GM21529 (cell line): ENCODE measurements around the gene C1QA.
"Not testable (repeated sequence)": the region's sequence is repeated elsewhere in the genome, so short reads cannot be mapped to it uniquely, and the experiment has no call there.

Experiments used
- ATAC-seq: cut with Tn5 transposase; IDR thresholded peaks from one replicate; pipeline ENCODE4 v1.9.1; 2021; ENCODE audit not compliant: unreplicated experiment

The C1QA gene

DNA sequence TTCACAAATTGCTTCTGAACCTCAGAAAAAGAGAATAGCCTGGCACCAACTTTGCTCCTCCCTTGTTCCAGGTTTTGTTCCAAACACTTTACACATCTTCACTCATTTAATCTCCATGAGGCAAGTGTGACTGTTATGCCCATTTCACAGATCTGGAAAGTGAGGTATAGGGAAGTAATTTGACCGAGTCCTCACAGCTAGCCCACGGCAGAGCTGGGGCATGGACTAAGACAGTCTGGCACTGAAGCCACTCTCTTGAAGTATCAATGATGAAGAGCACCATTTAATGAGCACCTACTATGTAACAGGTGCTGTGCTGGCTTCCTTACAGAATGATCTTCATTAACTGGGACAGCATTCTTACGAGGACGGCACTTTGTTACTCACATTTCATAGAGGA lies 35.6 kb downstream of the C1QA start:
- ATAC-seq = no peak

DNA sequence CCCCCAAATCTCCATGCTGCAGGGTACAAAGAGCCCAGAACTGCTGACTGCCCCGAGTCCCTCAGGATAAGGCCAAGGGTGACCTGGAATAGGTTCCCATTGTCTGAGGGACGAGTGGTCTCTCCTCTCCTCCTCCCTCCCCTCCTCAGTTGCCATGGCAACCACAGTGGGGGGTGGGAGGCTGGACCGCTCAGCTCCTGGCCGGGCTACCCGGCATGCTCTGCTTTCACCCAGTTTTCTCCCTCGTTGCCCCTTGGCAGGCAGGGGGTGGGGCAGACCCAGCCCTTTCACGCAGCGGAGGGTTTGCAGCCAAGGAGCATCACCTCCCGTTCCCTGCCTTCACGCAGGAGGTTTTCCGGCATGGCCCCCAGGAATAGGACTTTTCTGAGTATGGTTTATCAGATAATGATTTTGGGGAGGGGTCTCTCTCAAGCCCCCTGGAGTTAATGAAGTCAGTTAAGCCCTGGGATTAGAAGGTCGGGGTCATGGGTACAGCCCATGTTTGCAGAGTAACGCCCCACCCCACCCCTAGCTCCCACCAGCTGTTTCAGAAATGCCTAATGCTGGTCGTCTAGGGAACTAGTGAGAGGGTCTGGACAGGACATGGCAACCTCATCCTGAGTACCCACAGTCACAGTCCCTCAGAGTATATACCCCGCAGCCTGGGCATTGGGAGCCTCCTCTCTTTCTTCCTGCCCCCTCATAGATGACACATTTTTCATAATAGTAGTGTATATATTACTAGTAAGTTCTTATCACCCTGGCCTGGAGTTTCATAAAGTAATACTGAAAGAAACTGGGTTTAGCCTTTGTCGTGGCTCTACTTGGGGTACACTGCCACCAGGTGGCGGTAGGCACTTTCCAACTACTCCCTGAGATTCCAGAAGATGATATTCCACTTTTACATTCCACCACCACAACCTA lies 37.3 kb downstream of the C1QA start:
- no peak for ATAC-seq

DNA sequence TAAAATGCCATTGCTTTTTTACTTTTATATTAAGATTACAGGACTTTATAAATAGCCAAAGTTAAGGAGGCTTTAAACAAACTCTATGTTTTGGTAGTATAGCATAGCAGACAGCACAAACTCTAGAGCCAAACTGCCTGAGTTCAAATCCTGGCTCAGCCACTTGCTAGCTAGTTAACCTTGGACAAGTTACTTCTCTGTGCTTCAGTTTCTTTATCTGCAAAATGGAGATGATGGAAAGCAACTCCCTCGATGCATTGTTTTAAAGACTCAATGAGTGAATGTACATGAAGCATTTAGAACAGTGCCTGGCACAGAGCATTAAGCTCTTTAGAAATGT lies 38.0 kb downstream of the C1QA start:
- ATAC-seq = no peak

DNA sequence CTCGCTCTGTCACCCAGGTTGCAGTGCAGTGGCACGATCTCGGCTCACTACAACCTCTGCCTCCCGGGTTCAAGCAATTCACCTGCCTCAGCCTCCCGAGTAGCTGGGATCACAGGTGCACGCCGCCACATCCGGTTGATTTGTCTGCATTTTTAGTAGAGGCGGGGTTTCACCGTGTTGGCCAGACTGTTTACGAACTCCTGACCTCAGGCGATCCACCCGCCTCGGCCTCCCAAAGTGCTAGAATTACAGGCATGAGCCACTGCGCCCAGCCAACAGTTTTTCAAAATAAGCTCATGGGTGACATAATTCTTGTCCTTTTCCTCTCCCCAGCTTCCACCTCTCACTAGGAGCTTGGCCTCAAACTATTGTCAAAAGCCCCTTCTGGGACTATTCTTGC lies 39.7 kb downstream of the C1QA start:
- not testable (repeated sequence) for ATAC-seq

DNA sequence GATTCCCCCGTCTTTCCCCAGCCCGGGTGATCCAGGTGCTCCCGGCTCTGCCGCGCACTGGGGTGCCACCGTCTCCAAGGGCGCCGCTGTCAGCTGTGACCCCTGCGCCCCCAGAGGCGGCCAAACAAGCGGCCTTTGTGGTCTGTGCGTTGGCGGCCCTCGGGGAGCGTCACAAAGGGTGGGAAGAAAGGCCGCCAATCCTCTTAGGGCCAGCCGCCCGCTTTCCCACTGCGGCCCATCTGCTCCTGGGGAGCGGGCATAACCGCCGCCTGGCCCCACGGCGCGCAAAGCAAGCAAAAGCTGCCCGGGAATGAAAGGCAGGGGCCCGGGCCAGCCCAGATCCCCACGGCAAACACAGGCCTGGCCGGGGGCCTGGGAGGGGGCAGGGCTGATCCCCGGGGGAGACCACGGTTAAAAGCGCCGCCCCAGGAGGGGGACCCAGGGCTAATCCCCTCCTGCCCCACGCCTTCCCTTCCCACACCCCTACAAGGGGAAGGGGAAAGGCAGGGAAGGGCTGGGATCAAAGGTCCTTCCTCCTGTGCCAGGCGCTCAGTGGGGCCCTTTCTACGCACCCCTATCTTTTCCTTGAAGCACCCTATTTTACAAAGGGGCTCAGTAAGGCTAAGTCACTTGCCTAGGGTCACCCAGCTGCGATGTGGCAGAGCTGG lies 40.6 kb downstream of the C1QA start:
- no peak for ATAC-seq

DNA sequence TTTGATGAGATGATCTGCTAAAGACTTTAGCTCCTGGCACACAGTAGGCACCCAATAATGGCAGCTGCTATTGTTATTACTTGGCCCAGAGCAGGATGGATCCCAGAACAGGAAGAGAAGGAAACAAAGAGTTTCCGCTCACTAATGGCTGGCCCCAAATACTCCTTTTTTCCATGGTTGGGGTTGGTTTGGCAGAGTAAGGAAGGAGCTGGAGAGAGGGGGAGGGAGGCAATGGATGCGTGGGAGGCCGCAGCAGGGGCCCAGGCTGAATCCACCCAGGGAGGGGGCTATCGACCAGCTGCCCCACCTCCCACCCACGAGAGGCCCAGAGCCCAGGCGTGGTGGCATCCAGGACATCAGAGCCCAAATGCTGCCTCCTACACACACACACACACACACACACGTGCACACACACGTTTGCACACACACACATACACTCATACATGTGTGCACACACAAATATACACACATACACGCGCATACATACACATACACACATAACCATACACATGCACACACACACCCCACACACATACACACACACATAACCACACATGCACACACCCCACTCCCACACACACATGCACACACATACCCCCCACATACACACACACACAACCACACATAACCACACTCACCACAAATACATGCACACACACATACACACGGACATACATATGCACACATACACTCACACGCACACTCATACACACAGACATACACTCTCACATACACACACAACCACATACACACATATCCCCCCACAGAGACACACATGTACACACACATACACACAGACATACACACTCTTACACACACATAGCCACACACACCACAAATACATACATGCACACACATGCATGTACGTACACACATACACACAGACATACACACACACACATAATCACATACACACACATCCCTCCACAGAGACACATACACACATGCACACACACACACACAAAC lies 41.8 kb downstream of the C1QA start:
- ATAC-seq = no peak

DNA sequence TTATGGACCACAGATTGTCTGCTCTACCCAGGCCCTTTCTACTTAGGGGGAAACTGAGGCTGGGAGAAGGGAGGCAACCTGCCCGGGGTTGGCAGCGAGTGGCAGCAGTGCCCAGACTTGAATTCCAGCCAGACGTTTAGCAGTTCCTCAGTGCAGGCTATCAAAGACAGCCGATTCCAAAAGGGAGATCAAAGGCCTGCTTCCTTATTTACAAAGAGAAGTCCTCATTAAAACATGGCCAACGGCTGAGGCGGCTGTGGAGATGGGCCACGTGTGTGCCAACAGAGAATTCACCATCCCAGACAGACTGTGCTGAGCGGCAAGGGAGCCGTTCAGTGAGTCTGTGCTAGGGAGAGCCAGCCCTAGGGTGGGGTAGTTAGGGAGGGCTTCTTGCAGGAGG lies 44.3 kb downstream of the C1QA start:
- ATAC-seq = no peak

DNA sequence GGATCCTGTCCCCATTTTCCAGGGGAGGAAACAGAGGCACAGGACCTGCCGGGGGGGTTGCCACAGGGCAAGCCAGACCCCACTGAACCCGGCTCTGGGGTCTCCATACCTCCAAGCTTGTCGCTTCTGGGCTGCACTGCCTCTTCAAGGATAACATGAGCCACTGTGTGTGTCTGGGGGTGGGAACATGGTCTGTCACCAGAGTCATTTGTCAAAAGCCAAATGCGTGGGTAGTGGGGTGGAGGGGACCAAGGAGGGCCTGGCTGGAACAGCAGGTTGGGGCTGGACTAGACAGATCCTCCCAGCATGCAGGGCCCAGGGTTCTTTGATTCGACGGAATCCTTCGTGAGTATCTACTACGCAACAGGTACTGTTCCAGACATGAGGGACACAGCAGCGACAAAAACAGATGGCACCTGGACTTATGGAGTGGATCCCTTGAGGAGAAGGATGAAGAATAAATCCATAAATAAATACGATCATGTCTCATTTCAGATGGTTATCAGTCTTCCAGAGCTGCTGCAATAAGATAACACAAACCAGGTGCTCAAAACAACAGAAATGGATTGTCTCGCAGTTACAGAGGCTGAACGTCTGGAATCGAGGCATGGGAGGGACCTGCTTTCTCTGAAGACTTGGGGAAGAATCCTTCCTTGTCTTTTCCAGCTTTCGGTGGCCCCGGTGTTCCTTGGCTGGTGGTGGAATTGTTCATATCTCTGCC lies 45.3 kb downstream of the C1QA start:
- ATAC-seq = no peak

DNA sequence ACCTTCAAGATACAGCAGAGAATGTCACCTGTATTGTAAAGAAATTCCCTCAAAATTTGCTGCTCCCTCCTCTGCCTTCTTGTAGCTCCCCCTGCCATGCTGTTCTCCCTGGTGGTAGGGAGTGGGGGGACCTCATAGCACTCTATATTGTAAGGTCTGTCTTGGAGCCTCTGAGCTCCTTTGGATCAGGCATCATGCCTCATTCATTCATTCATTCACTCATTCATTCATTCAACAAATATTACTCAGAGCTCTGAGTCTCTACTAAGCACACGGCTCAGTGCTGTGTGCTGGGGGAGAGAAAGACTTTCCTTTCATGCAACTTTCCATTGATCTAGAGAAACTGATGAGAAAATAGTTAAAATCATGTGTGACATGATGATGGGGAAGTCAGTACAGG lies 47.1 kb downstream of the C1QA start:
- no peak for ATAC-seq

DNA sequence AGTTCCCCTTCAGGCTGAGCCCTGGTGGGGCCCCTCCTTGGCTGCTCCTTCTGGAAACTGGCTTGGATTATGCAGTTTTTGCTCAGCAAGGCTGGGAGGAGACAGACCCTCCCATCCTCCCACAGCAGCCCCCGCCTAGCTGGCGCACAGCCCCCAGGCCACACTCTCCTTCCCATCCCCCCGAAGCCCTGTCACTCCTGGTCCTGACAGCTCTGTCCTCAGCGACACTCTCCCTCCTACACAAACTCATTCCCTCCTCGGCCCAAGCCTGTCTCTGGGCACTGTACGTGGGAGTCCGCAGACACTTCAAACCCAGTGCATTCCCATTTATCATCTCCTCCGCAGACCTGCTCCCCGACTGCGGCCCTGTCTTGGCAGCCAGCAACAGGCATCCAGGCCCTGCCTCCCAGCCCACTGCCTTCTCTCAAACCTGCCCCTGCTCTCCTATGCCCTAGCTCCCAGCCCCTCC lies 49.2 kb downstream of the C1QA start:
- ATAC-seq = no peak

DNA sequence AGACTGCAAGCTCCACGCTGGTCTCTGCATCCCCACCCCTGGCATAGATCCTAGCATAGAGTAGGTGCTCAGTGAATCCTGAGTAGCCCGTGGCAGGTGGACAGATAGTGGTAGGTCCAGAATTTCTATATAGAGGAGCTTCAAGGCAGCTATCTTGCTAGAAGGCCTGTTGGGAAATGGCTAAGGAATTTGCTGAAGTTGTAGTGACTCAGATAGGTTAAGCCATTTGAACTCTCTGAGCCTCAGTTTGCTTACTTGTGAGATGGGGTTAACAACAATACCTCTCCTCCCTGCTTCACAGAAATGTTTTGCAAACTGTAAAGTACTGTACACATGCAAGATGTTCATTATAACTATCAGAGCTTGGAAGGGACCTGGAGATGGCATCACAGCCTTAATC lies 50.8 kb downstream of the C1QA start:
- ATAC-seq = no peak

DNA sequence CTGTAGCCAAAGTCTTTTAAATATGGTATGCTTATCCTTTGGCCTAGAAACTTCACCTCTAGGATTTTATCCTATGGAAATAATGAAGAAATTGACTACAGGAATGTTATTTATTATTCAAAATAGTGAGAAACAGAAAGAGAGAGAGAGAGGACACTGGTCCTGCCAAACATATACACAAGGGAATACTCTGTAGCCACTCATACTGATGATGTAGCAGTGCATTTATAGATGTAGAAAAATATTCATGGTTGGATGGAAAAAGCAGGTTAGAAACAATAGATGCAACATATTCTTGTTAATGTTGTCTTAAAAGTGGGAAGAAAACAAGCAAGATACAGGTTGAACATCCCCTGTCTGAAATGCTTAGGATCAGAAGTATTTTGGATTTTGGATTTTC lies 52.0 kb downstream of the C1QA start:
- no peak for ATAC-seq
